Neutrophil (primary cell): Measurements from ENCODE around the gene ZNF664.

ENCODE experiments used
- H3K27ac ChIP-seq: fragments of 200-600 bp; sonication (generic); 2 replicates; pipeline ENCODE4 v1.5.1; 2016; ENCODE audit warnings: mild to moderate bottlenecking, moderate library complexity
- H3K27me3 ChIP-seq: fragments of 200-600 bp; sonication (generic); 2 replicates; pipeline ENCODE4 v1.6.0; 2016; ENCODE audit warnings: mild to moderate bottlenecking
- H3K36me3 ChIP-seq: fragments of 200-600 bp; sonication (generic); 2 replicates; pipeline ENCODE4 v1.5.1; 2017
- H3K4me1 ChIP-seq, 2 experiments: fragments of 200-600 bp in 1 of 2; sonication (generic) in 1 of 2; 1 replicate in 1 of 2; 2 replicates in 1 of 2; pipeline versions ENCODE4 v1.5.1 to v1.6.1; 2013 to 2016; ENCODE audit warnings: low read depth in 1 of 2, low read length in 1 of 2, mild to moderate bottlenecking in 1 of 2, moderate library complexity in 1 of 2; ENCODE audit not compliant: control insufficient read depth in 1 of 2, insufficient read depth in 1 of 2
- H3K4me3 ChIP-seq, 2 experiments: fragments of 200-600 bp in 1 of 2; sonication (generic) in 1 of 2; 1 replicate in 1 of 2; 2 replicates in 1 of 2; pipeline ENCODE4 v1.5.1; 2013 to 2016; ENCODE audit warnings: low read depth in 1 of 2, low read length in 1 of 2, mild to moderate bottlenecking in 1 of 2, moderate library complexity in 1 of 2
- H3K9me3 ChIP-seq: fragments of 200-600 bp; sonication (generic); 2 replicates; pipeline ENCODE4 v1.5.1; 2016
- CTCF ChIP-seq: fragments of 200-600 bp; sonication (generic); IDR thresholded peaks from 2 replicates; pipeline ENCODE4 v1.5.1; 2016; ENCODE audit warnings: antibody characterized with exemption

ZNF664 gene

GRCh38 chr12:124057691-124058090 lies 84.7 kb downstream of the ZNF664 start:
- H3K27me3 ChIP-seq: peaks cover 4% of the 10 kb centered on the region
- no peak for TF ChIP-seq CTCF
- no peaks in the 10 kb centered on the region for H3K4me1 ChIP-seq
- H3K36me3 ChIP-seq: no peaks in the 10 kb centered on the region
- no peaks in the 10 kb centered on the region for H3K9me3 ChIP-seq
- no peak overlapping the region for H3K4me3 ChIP-seq
- H3K27ac ChIP-seq: no peak overlapping the region

- Histone ChIP-seq H3K4me1 (no peaks in the 10 kb centered on the region), H3K27me3 (no peaks in the 10 kb centered on the region), H3K4me3 (no peak overlapping the region), H3K9me3 (no peaks in the 10 kb centered on the region), H3K36me3 (no peaks in the 10 kb centered on the region), H3K27ac (no peak overlapping the region)
- no peak for TF ChIP-seq CTCF
Observed at GRCh38 chr12:124059752-124060151, 86.7 kb downstream of the ZNF664 start.
